ENCODE data around the gene ORAI2. TPM values are rescaled to one million over a fixed set of nuclear protein-coding genes. Genes with fewer than 3 reads are reported as not detected.

Gene ORAI2
- total and polyA plus RNA-seq, 2 of the 13 experiments (the other 11 are each of a cell fraction or from before 2014, with no cell fraction given) = 3.0 to 6.0 TPM

GRCh38 chr7:102416406-102416805, 17.0 kb upstream of the ORAI2 start:
- Histone ChIP-seq H3K27ac (ENCODE audit: extremely low read length, insufficient read depth, low read length) (no peak overlapping the region), H3K27me3 (ENCODE audit: control insufficient read depth in 1 of 2, insufficient read depth in 2 of 2, low read length in 2 of 2) (no peaks in the 10 kb centered on the region), H3K79me2 (ENCODE audit: insufficient read depth, low read length) (no peaks in the 10 kb centered on the region), H3K9me3 (ENCODE audit: low read length) (no peaks in the 10 kb centered on the region), H3K9ac (ENCODE audit: insufficient read depth, low read depth, low read length) (no peak overlapping the region), H3K4me3 (replicated peaks in 1 of 3; ENCODE audit: insufficient read depth in 1 of 3, low read depth in 2 of 3, low read length in 3 of 3) (no peak overlapping the region), H3K4me2 (ENCODE audit: low read depth, low read length) (no peak overlapping the region), H3K4me1 (ENCODE audit: insufficient read depth, low read length) (no peaks in the 10 kb centered on the region), H4K20me1 (ENCODE audit: insufficient read depth, low read length) (peaks cover 8% of the 10 kb centered on the region; the same call in 1 of the 2 replicates), H2AFZ (ENCODE audit: low read length) (no peak overlapping the region), H3K36me3 (replicated peaks in 1 of 2; ENCODE audit: control insufficient read depth in 1 of 2, insufficient read depth in 2 of 2, low read length in 2 of 2) (peaks cover 17 to 85% of the 10 kb centered on the region in 2 experiments)
- ATAC-seq = no peak
- intact Hi-C loops (cut with micrococcal nuclease; ENCODE audit: unreplicated experiment) (no loop called here), in situ Hi-C loops (cut with HindIII; ENCODE audit: extremely low pct_ligation_motif_present, low pct_unique_long_range_greater_than_20kb) (no loop called here)
- no TSS peak for BruUV-seq (replicated peaks)
- 97% methylated on average over 6 of the region's 6 CpGs for WGBS (ENCODE audit: low lambda C conversion rate)
- CTCF ChIA-PET (ENCODE audit: low intra/inter-chr PET ratio, low total read pairs) = no interaction called here
- DNase-seq (ENCODE audit: low spot score) = no peak
- TF ChIP-seq PLRG1 (conservative IDR thresholded peaks at IDR 0.05) = no peak
- FAIRE-seq = no peak
- POLR2A ChIA-PET = no interaction called here

- no peaks in the 10 kb centered on the region for H3K9me3 ChIP-seq (ENCODE audit: low read length)
- CTCF ChIA-PET (ENCODE audit: low intra/inter-chr PET ratio, low total read pairs) = no interaction called here
- intact Hi-C loops (cut with micrococcal nuclease; ENCODE audit: unreplicated experiment) (no loop called here), in situ Hi-C loops (cut with HindIII; ENCODE audit: extremely low pct_ligation_motif_present, low pct_unique_long_range_greater_than_20kb) (no loop called here)
- no peaks in the 10 kb centered on the region for H3K27me3 ChIP-seq (ENCODE audit: control insufficient read depth in 1 of 2, insufficient read depth in 2 of 2, low read length in 2 of 2)
- FAIRE-seq (no peak), DNase-seq (ENCODE audit: low spot score) (no peak), ATAC-seq (no peak)
- H3K27ac ChIP-seq (ENCODE audit: extremely low read length, insufficient read depth, low read length) = no peak overlapping the region
- TF ChIP-seq NPAS2 (CRISPR knock-in tag; IDR thresholded peaks at IDR 0.05; ENCODE audit: borderline replicate concordance) (no peak), IRF2 (CRISPR knock-in tag; IDR thresholded peaks at IDR 0.05) (no peak), ZXDC (CRISPR knock-in tag; IDR thresholded peaks at IDR 0.05) (no peak), ZBTB26 (CRISPR knock-in tag; IDR thresholded peaks at IDR 0.05; ENCODE audit: borderline replicate concordance) (no peak), ZNF598 (CRISPR knock-in tag; IDR thresholded peaks at IDR 0.05; ENCODE audit: borderline replicate concordance) (no peak), ZNF256 (CRISPR knock-in tag; conservative IDR thresholded peaks at IDR 0.05) (no peak), RORA (CRISPR knock-in tag; IDR thresholded peaks at IDR 0.05) (no peak), SMAD3 (CRISPR knock-in tag; IDR thresholded peaks at IDR 0.05) (no peak), ZMYM4 (CRISPR knock-in tag; IDR thresholded peaks at IDR 0.05) (no peak)
- TF ChIP-seq, protein P1, sequence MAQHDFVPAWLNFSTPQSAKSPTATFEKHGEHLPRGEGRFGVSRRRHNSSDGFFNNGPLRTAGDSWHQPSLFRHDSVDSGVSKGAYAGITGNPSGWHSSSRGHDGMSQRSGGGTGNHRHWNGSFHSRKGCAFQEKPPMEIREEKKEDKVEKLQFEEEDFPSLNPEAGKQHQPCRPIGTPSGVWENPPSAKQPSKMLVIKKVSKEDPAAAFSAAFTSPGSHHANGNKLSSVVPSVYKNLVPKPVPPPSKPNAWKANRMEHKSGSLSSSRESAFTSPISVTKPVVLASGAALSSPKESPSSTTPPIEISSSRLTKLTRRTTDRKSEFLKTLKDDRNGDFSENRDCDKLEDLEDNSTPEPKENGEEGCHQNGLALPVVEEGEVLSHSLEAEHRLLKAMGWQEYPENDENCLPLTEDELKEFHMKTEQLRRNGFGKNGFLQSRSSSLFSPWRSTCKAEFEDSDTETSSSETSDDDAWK (CRISPR knock-in tag; IDR thresholded peaks at IDR 0.05) = no peak
- no TSS peak for BruUV-seq (replicated peaks)
- no peaks in the 10 kb centered on the region for H3K79me2 ChIP-seq (ENCODE audit: insufficient read depth, low read length)
- no peak overlapping the region for H3K9ac ChIP-seq (ENCODE audit: insufficient read depth, low read depth, low read length)
- no peak overlapping the region for H3K4me2 ChIP-seq (ENCODE audit: low read depth, low read length)
- no peak overlapping the region for H2AFZ ChIP-seq (ENCODE audit: low read length)
- peaks cover 6% of the 10 kb centered on the region; the same call in 1 of the 2 replicates for H4K20me1 ChIP-seq (ENCODE audit: insufficient read depth, low read length)
- WGBS (ENCODE audit: low lambda C conversion rate) = 90% methylated on average over 3 of the region's 3 CpGs
- peaks cover 19 to 81% of the 10 kb centered on the region in 2 experiments for H3K36me3 ChIP-seq (replicated peaks in 1 of 2; ENCODE audit: control insufficient read depth in 1 of 2, insufficient read depth in 2 of 2, low read length in 2 of 2)
- POLR2A ChIA-PET = interaction anchor here (0.7 kb wide), 1 partner anchor 35 kb away, joined by 4 read pairs; no protein-coding TSS in a partner anchor
- H3K4me1 ChIP-seq (ENCODE audit: insufficient read depth, low read length) = no peaks in the 10 kb centered on the region
- H3K4me3 ChIP-seq (replicated peaks in 1 of 3; ENCODE audit: insufficient read depth in 1 of 3, low read depth in 2 of 3, low read length in 3 of 3) = no peak overlapping the region
These were observed 16.3 kb upstream of the ORAI2 start for GRCh38 chr7:102417105-102417504.

Measured in HepG2 (cell line).